ENCODE results near the gene PDE1A.

DNA sequence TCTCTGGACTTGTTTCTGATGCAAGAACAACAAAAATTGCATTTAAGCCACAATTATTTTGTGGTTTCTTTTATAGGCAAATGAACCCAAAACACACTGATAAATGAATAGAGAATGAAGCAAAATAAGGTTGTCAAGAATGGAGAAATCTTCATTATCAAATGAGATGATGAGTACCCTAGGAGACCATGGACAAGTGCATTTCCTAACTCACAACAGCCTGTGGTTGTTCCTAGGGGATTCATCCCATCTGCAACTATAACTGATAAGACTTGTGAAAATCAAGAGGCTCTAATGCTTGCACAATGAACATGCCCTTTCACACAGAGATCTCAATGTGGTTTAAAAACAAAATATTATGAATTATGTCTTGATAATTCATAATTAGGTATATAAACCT is 159.9 kb downstream of the PDE1A start:
- TF ChIP-seq CTCF (IDR thresholded peaks at IDR 0.05): no peak
- TF ChIP-seq POLR2A (IDR thresholded peaks at IDR 0.05): no peak

All from prostate gland (tissue), 2 donors.